T-helper 17 cell (primary cell): ENCODE measurements around the gene CDK2. TPM values are rescaled to one million over a fixed set of nuclear protein-coding genes. Genes with fewer than 3 reads are reported as not detected.

Experiments
- ATAC-seq: fragments of 150-1000 bp; cut with Tn5 transposase; 2 replicates; pipeline ENCODE4 v1.10.0; 2021; ENCODE audit warnings: mild to moderate bottlenecking, moderate library complexity
- DNase-seq, 3 donors: peaks; one replicate each; pipeline versions ENCODE4 v3.0.0 to v3.0.0-alpha.2; 2020 to 2021
- H3K9me3 ChIP-seq: one replicate; pipeline ENCODE4 v1.7.0; 2013; ENCODE audit warnings: low read length, mild to moderate bottlenecking; ENCODE audit not compliant: control insufficient read depth, poor library complexity, severe bottlenecking
- H3K27ac Mint-ChIP-seq: one replicate; pipeline ENCODE4 v1.8.0; 2022; ENCODE audit warnings: mild to moderate bottlenecking, moderate library complexity, mixed read lengths
- H3K27me3 Mint-ChIP-seq: one replicate; pipeline ENCODE4 v1.8.0; 2022; ENCODE audit warnings: mixed read lengths
- H3K36me3 Mint-ChIP-seq: one replicate; pipeline ENCODE4 v1.8.0; 2022; ENCODE audit warnings: low read depth, mixed read lengths
- H3K4me1 Mint-ChIP-seq: one replicate; pipeline ENCODE4 v1.8.0; 2022; ENCODE audit warnings: mild to moderate bottlenecking, mixed read lengths
- H3K4me3 Mint-ChIP-seq: one replicate; pipeline ENCODE4 v1.8.0; 2022; ENCODE audit warnings: mild to moderate bottlenecking, moderate library complexity, mixed read lengths
- total RNA-seq, 4 donors: library from RNA in 2 of 4; stranded (reverse) in 2 of 4; gene quantifications; one replicate each; pipeline ENCODE4 v1.2.3 and lab custom pipeline; 2022 to 2026

CDK2 gene
- total RNA-seq, 2 donors from 2014 or later = 12.2 to 18.7 TPM

- ATAC-seq = no peak
- peaks cover 2% of the 10 kb centered on the region for H3K36me3 Mint-ChIP-seq
- DNase-seq = no peak
- H3K9me3 ChIP-seq = no peaks in the 10 kb centered on the region
- H3K4me3 Mint-ChIP-seq = no peak overlapping the region
- no peak overlapping the region for H3K27ac Mint-ChIP-seq
- H3K4me1 Mint-ChIP-seq = peaks cover 22% of the 10 kb centered on the region
- H3K27me3 Mint-ChIP-seq = no peaks in the 10 kb centered on the region
Observed at GRCh38 chr12:56017181-56017580, 50.6 kb downstream of the CDK2 start.

GRCh38 chr12:56018356-56018755 lies 51.7 kb downstream of the CDK2 start:
- H3K27ac Mint-ChIP-seq = no peak overlapping the region
- no peak overlapping the region for H3K4me3 Mint-ChIP-seq
- ATAC-seq (no peak), DNase-seq (no peak)
- no peaks in the 10 kb centered on the region for H3K27me3 Mint-ChIP-seq
- H3K36me3 Mint-ChIP-seq = peaks cover 2% of the 10 kb centered on the region
- no peaks in the 10 kb centered on the region for H3K9me3 ChIP-seq
- peaks cover 26% of the 10 kb centered on the region for H3K4me1 Mint-ChIP-seq

- Mint-ChIP-seq H3K27me3 (no peaks in the 10 kb centered on the region), H3K27ac (peak within 1 kb of the TSS; percentile 97), H3K36me3 (peaks cover 7% of the 10 kb centered on the region), H3K4me3 (peak within 1 kb of the TSS; percentile 99), H3K4me1 (peaks cover 33% of the 10 kb centered on the region)
- H3K9me3 ChIP-seq = no peaks in the 10 kb centered on the region
- ATAC-seq (peak; percentile 57), DNase-seq (no peak)
Observed at GRCh38 chr12:56020423-56021184, 54.0 kb downstream of the CDK2 start, which contains the start of gene IKZF4. Gene IKZF4 (plus strand): TSS chr12:56021043. CDS start chr12:56021494, 451 bp downstream.

- H3K4me1 Mint-ChIP-seq = peaks cover 31% of the 10 kb centered on the region
- H3K4me3 Mint-ChIP-seq = peak overlapping the region; percentile 99
- no peaks in the 10 kb centered on the region for H3K9me3 ChIP-seq
- H3K27me3 Mint-ChIP-seq = no peaks in the 10 kb centered on the region
- ATAC-seq (peak; percentile 9), DNase-seq (no peak)
- peak overlapping the region; percentile 97 for H3K27ac Mint-ChIP-seq
- peaks cover 7% of the 10 kb centered on the region for H3K36me3 Mint-ChIP-seq
Observed at GRCh38 chr12:56021889-56022497, 55.4 kb downstream of the CDK2 start.

Other genes with a start within 250 kb of the CDK2 start
- gene RDH5, start 246.4 kb upstream of the CDK2 start, total RNA-seq = 10 to 100 TPM; 12.9 to 13.8 TPM
- 10 to 100 TPM; 83.3 to 83.9 TPM for gene CD63, start 237.8 kb upstream of the CDK2 start, total RNA-seq
- gene GDF11, start 223.7 kb upstream of the CDK2 start, total RNA-seq = 1 to 10 TPM; 6.7 to 9.5 TPM
- 10 to 100 TPM; 37.3 to 38.5 TPM for gene SARNP, start 149.1 kb upstream of the CDK2 start, total RNA-seq
- 10 to 100 TPM; 16.3 to 20.5 TPM for gene ORMDL2, start 148.8 kb upstream of the CDK2 start, total RNA-seq
- gene DNAJC14, start 137.2 kb upstream of the CDK2 start, total RNA-seq = 10 to 100 TPM; 15.2 to 20.5 TPM
- not detected for gene MMP19, start 123.9 kb upstream of the CDK2 start, total RNA-seq
- gene PYM1, start 38.9 kb upstream of the CDK2 start, total RNA-seq = 10 to 100 TPM; 21.9 to 23.3 TPM
- gene DGKA, start 35.7 kb upstream of the CDK2 start, total RNA-seq = 1,000 to 10,000 TPM in 1 of 2 donors, 100 to 1,000 TPM in 1; 870 to 1,080 TPM
- under 1 TPM in 1 of 2 donors, not detected in 1; 0.63 TPM for gene PMEL, start 788 bp upstream of the CDK2 start, total RNA-seq
- 10 to 100 TPM; 56.4 to 57.0 TPM for gene RAB5B, start 7.2 kb downstream of the CDK2 start, total RNA-seq
- gene SUOX, start 30.4 kb downstream of the CDK2 start, total RNA-seq = 1 to 10 TPM; 1.5 to 2.2 TPM
- gene IKZF4, start 54.2 kb downstream of the CDK2 start, total RNA-seq = 1 to 10 TPM; 3.9 to 9.4 TPM
- 10 to 100 TPM; 46.9 to 72.3 TPM for gene RPS26, start 75.1 kb downstream of the CDK2 start, total RNA-seq
- gene ERBB3, start 113.3 kb downstream of the CDK2 start, total RNA-seq = under 1 TPM; 0.60 to 0.80 TPM
- gene PA2G4, start 137.7 kb downstream of the CDK2 start, total RNA-seq = 10 to 100 TPM; 62.0 to 76.2 TPM
- 1,000 to 10,000 TPM; 5,484 to 5,668 TPM for gene RPL41, start 149.8 kb downstream of the CDK2 start, total RNA-seq
- gene ZC3H10, start 151.4 kb downstream of the CDK2 start, total RNA-seq = 1 to 10 TPM; 6.8 to 8.7 TPM
- gene ESYT1, start 161.4 kb downstream of the CDK2 start, total RNA-seq = 100 to 1,000 TPM; 178 to 211 TPM
- 1 to 10 TPM; 5.4 to 9.0 TPM for gene MYL6B, start 185.8 kb downstream of the CDK2 start, total RNA-seq
- 100 to 1,000 TPM; 741 to 784 TPM for gene MYL6, start 191.5 kb downstream of the CDK2 start, total RNA-seq
- gene SMARCC2, start 222.7 kb downstream of the CDK2 start, total RNA-seq = 100 to 1,000 TPM; 130 to 138 TPM